HG02943 (cell line): Measurements from ENCODE around the gene ZBTB45.

Source experiments
- ATAC-seq: cut with Tn5 transposase; IDR thresholded peaks from one replicate; pipeline ENCODE4 v1.9.1; 2021; ENCODE audit warnings: mild to moderate bottlenecking, low read depth, moderate library complexity; ENCODE audit not compliant: unreplicated experiment

Gene ZBTB45

GRCh38 chr19:58555369-58555885 is 35.8 kb upstream of the ZBTB45 start:
- no peak for ATAC-seq

GRCh38 chr19:58554494-58555368 is 35.1 kb upstream of the ZBTB45 start, which contains the start of gene CHMP2A:
Gene CHMP2A, minus strand, starts transcription at chr19:58555105. Its CDS starts 893 bp downstream, at chr19:58554212.
- no peak for ATAC-seq

DNA sequence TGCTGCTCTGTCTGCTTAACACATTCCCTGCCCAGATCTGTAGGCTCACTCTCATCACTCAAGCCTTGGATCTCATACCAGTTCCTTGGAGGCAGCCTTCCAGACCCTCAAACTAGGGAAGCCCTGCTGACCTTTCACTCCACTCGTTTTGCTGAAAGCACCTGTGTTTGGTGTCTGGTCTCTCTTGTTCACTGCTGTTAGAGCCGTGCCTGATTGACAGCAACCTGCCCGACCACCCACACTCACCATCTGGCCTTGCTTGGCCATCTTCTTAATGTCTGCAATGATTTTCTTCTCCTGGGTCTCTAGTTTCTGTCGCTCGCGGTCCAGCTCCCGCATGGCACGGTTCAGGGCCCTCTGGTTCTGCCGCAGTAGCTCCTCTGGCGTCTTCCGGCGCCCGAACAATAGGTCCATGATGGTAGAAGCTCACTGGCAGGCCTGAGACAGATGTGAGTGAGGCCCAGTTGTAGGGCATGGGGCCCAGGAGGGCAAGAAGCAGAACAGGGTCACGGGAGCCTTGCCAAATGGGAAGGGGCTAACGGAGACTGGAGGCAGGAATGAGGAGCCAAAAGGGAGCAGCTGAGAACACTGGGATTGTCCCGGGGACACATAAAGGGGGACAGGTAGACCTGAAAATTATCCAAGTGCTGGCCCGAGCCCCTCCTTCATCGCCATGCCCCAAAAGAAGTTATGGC is 34.3 kb upstream of the ZBTB45 start:
- ATAC-seq = no peak

DNA sequence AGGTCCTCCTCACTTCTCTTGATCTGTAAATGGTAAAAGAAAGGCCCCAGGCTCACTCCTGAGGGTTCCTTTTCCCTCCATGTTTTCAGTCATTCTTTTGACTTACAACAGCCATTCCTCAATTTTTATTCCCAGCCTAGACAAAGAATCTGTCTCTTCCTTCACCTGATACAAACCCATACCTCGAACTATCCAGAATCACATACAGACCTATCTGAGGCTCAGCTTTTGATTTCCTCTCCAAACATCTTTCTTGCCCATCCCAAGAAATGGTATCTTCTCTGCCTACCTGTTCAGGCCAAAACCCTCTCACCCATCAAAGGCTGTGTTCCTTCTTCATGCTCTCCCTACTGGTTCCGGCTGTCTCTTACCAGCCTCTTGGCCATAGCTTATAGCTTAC is 33.0 kb upstream of the ZBTB45 start:
- ATAC-seq = no peak

GRCh38 chr19:58551577-58552471 is 32.2 kb upstream of the ZBTB45 start:
- no peak for ATAC-seq

GRCh38 chr19:58551123-58551497 is 31.5 kb upstream of the ZBTB45 start:
- no peak for ATAC-seq

GRCh38 chr19:58550362-58551122 is 30.9 kb upstream of the ZBTB45 start:
- ATAC-seq = no peak

DNA sequence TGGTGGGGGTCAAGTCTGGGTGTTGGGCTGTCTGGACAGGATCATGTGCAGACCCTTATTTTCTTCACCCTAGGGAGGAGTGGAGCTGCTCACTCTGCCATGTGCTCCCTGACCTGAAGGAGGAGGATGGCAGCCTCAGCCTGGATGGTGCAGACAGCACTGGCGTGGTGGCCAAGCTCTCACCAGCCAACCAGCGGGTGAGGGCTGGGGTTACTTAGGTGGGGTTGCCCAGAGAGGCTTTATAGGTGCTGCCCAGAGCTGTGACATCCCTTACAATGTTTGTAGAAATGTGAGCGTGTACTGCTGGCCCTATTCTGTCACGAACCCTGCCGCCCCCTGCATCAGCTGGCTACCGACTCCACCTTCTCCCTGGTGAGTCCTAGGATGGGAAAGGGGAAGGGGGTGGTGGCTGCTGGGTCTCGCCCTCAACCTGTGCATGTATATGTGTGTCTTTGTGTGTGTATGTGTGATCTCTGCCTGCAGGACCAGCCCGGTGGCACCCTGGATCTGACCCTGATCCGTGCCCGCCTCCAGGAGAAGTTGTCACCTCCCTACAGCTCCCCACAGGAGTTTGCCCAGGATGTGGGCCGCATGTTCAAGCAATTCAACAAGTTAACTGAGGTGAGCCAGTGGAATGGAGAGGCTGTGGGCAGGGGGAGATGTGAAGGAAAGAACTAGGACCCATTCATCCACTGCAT is 30.2 kb upstream of the ZBTB45 start:
- no peak for ATAC-seq

DNA sequence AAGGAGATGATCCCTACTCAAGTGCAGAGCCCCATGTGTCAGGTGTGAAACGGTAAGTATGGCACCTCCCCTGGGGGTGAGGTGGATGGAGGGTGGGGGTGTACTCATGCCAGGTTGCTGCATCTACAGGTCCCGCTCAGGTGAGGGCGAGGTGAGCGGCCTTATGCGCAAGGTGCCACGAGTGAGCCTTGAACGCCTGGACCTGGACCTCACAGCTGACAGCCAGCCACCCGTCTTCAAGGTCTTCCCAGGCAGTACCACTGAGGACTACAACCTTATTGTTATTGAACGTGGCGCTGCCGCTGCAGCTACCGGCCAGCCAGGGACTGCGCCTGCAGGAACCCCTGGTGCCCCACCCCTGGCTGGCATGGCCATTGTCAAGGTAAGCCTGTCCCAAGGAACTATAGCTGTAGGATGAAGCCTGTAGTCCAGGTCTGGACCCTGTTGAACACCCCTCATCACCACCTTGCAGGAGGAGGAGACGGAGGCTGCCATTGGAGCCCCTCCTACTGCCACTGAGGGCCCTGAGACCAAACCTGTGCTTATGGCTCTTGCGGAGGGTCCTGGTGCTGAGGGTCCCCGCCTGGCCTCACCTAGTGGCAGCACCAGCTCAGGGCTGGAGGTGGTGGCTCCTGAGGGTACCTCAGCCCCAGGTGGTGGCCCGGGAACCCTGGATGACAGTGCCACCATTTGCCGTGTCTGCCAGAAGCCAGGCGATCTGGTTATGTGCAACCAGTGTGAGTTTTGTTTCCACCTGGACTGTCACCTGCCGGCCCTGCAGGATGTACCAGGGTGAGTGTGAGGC is 29.5 kb upstream of the ZBTB45 start:
- ATAC-seq = no peak

DNA sequence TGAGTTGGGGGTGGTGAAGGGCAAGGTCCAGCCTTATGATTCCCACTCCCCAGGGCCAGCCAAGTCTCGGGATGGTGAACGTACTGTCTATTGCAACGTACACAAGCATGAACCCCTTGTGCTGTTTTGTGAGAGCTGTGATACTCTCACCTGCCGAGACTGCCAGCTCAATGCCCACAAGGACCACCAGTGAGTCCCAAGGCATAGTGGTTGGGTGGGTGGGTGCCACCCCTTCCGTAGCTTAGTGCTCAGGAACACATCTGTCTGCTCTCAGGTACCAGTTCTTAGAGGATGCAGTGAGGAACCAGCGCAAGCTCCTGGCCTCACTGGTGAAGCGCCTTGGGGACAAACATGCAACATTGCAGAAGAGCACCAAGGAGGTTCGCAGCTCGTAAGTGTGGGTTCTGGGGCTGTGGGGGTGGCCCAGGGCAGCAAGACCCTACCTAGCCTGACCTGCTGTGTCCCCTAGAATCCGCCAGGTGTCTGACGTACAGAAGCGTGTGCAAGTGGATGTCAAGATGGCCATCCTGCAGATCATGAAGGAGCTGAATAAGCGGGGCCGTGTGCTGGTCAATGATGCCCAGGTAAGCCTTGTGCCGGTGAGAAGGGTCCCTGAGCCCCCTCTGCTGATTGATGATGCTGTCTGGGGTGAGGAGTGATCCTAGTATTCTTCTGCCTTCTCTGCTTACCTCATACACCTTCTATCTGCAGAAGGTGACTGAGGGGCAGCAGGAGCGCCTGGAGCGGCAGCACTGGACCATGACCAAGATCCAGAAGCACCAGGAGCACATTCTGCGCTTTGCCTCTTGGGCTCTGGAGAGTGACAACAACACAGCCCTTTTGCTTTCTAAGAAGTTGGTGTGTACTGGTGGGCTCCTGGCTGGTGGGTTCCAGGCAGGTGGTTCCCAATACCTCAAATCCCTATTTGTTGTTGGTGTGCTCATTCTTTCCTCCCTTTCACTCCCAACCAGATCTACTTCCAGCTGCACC is 28.0 kb upstream of the ZBTB45 start:
- ATAC-seq = no peak

DNA sequence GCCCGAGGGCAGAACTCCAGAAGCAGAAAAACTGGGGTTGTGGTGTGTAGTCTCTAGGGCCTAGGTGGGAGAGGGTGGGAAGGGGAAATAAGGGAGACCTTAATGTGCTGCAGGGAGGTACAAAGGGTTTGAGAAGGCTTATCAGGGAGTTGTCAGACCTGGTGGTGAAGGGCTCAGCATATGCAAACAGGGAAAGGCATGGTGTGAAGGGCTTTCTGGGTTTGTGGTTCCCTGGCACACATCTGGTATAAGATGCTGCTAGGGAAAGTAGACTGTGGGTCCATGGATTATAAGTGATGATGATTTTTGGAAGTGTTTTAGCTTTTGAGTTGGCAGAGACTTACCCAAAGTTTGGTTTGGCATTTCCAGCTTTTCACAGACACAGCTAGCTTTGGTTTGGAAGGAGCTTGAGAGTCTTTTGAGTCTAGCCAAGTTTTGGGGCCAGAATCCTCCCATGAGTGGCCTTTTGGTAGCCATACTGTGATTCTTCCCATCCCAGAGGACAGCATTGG is 26.5 kb upstream of the ZBTB45 start:
- no peak for ATAC-seq

DNA sequence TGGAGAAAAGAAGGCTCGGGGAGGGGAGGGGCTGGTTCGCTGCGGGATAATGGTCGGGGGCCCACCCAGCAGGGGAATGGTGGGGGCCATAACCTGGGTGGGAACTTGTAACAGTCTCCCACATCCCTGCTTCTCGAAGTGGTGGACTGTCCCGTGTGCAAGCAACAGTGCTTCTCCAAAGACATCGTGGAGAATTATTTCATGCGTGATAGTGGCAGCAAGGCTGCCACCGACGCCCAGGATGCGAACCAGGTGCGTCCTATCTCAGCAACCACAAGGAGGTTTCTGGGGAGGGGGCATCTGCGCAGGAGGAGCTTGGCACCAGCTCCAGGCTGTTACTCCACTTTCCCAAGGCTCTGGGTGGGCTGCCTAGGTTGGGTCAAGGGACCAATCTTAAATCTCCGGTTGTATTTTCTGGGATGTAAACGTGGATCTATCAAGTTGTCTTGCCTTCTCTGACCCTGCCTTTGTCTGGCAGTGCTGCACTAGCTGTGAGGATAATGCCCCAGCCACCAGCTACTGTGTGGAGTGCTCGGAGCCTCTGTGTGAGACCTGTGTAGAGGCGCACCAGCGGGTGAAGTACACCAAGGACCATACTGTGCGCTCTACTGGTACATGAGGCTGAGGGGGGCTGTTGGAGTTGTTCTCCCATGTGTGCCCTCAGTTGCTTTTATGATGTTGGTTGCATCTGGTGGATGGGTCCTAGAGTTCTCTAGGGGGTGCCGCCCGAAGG is 25.8 kb upstream of the ZBTB45 start:
- ATAC-seq = no peak

DNA sequence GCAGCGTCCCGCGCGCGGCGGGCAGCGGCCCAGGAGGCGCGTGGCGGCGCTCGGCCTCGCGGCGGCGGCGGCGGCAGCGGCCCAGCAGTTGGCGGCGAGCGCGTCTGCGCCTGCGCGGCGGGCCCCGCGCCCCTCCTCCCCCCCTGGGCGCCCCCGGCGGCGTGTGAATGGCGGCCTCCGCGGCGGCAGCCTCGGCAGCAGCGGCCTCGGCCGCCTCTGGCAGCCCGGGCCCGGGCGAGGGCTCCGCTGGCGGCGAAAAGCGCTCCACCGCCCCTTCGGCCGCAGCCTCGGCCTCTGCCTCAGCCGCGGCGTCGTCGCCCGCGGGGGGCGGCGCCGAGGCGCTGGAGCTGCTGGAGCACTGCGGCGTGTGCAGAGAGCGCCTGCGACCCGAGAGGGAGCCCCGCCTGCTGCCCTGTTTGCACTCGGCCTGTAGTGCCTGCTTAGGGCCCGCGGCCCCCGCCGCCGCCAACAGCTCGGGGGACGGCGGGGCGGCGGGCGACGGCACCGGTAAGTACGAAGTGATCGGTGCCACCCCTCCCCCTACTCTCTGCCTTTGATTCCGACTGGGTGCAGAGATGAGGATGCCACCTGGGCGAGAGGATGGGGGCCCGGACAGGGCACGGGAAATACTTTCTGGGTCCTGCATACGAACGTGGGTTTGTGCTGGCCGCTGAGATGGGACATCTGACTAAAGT is 25.1 kb upstream of the ZBTB45 start:
- ATAC-seq = peak; percentile 51

GRCh38 chr19:58543826-58544590 is 24.4 kb upstream of the ZBTB45 start, which contains the start of gene TRIM28:
Gene TRIM28, plus strand, starts transcription at chr19:58544064. Its CDS starts 694 bp downstream, at chr19:58544758.
- ATAC-seq = peak; percentile 80
